H4 (cell line): ENCODE results near the gene UTP14C. TPM values are rescaled to one million over a fixed set of nuclear protein-coding genes. Genes with fewer than 3 reads are reported as not detected.
"Not testable (repeated sequence)": the region's sequence is repeated elsewhere in the genome, so short reads cannot be mapped to it uniquely, and the experiment has no call there.

ENCODE experiments used
- DNase-seq: peaks from one replicate; pipeline ENCODE4 v3.0.0-alpha.2; 2015; ENCODE audit warnings: low spot score
- total RNA-seq: library from RNA; depleted of rRNA; stranded (reverse); fragments of >200 nt; shearing (Covaris generic); gene quantifications from 2 replicates; pipeline ENCODE4 v1.2.3, GENCODE V29; 2014

UTP14C gene
- total RNA-seq, 1 experiment from 2014 or later = 5.0 TPM

DNA sequence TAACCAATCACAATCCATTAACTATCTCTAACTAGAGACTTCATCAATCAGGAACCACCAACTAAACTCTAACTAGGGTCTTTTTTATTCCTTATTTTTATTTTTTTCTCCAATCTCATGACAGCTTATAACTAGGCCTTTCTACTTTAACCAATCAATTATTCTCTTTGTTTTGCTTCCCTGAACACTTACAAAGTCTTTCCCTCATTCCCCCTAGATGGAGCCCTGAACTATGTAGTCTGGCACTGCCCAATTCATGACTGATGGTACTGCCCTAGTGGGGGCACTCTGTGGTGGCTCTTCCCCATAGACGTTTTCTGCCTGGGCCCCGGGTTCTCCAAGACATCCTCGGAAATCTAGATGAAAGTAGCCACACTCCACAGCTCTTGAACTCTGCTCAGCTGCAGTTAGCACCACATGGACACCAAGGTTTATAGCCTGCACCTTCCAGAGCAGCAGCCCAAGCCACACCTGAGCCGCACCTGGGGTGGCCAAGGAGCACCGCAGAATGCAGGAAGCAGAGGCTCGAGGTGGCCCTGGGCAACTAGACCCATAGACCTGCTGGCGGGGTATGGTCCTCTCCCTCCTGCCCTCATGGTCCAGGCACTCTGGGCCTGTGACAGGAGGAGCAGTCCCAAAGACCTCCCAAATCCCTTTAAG lies 19.9 kb upstream of the UTP14C start:
- no peak for DNase-seq

- DNase-seq = no peak
Measured at GRCh38 chr13:52005841-52006522, 18.5 kb upstream of the UTP14C start.

DNA sequence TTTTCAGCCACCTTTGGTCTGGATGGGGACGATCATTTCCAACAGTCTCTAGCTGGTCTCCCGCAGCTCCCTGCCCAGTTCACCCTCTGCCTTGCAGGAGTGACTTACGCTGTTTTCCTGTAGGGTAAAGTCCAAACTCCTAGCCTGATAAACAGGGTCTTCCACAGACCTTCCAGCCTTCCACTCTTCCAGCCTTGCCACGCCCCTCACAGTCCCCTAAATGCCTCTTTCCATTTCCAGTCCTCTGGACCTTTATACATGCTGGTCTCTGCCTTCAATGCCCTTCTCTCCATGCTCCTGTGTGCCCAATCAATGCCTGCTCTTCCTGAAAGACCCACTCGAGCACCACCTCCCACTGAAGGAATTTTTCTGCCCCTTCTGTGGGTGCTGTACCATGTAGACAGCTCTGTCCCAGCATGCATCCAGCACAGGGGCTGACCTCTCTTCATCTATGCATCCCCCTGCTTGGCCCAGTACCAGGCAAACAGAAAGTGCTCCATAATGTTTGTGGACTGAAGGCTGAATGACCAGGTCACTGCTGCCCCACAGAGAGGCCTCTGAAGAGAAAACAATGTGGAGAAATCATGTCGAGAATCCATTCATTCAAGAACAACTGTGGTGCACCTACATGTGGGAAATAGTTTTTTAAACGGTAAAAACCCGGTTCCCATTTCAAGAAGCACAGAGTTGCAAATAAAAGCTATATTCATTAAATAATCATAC lies 17.8 kb upstream of the UTP14C start:
- DNase-seq = no peak

GRCh38 chr13:52009946-52010345 lies 14.5 kb upstream of the UTP14C start:
- DNase-seq = no peak

DNA sequence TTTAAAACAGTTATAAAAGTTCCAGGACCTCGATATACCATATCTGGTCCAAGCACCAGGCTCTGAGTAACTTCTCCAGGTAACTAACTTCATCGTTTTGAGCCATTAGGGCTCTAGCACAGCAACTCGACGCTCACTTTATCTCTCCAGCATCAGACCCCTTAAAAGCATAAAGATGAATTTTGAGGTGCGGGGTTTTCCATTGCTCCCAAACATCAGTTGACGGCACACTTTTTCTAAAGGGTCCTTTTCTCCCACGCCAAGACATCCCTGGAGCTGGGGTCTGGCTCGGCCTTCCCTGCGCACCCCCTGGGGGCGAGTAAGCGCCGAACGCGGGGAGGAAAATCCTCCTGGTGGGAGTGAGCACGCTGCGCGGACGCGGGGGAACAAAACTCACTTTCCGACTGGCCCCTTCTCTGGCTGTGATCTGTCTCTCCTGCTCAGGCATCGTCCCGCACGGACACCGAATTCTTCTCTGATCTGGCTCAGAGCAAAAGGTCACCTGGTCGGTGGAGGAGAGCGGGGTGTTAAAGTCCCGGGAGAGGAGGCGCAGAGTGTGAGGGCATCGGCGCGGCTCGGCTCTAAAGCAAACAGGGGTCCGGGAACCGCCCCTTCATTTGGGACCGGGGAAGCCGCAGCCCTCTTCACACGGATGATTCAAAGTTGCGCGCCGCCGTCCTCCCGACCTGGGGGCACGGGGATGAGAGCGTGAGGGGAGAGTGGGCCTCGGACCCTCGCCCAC lies 13.4 kb upstream of the UTP14C start, which contains the start of gene ATP7B:
Gene ATP7B (minus strand): TSS at position 561 of the 742 bp plus-strand sequence. CDS start 113 bp downstream, at position 448.
- DNase-seq = no peak

DNA sequence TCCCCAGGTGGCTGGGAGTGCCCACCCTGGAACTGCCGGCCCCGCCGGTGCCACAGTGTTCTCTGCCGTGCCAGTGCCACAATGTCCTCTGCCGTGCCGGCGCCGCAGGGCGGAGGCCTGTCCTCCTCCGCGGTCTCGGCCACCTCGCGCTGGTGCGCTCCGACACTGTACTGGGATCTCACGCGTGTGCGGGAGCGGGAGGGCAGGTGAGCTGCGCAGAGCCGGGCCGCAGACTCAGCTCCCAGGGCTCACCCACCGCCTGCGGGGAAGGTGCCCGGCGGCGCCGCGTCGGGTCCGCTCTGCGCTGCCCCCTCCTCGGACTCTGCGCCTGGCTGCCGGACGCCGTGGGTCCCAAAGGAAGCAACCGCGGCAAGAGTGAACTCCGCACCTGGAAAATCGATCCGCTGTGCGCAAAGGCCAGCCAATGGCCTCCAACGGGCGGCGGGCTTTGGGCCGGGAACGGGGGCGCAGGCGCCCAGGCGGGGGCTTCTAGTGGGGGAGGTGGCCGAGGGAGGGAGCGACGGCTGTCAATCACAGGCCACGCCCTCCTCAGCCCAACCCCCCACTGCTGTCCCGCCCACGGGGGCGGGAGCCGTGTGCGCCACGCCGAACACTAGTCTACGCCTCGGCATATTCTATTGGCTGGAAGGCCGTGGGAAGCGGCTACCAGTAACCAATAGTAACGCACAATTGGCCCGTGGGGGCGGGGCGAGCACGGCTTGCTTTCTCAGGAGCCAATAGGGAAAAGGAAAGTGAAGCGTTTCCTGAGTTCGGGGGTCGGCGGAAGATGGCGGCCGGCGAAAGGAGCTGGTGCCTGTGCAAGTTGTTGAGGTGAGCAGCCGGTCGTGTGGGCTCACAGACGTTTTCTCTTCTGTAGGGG lies 12.6 kb upstream of the UTP14C start, which contains the start of gene ALG11:
Gene ALG11 (plus strand): TSS at position 767 of the 880 bp plus-strand sequence. CDS start 21 bp downstream, at position 788.
- DNase-seq = peak; percentile 93

DNA sequence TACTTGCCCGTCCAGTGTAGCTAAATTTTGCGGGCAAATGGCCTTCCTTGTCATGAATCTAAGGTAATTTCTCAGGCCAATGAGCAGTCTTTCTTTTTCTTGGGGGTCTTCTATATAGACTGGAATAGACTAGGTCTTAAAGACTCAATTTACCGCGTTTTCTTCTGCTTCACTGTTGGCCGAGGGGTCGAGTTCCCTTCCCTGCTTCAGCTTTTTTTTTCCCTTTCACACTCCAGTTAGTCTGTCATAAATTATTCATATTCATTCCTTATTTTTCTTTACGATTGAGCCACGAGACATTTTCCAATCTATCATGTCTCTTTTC lies 12.0 kb upstream of the UTP14C start:
- DNase-seq = no peak

DNA sequence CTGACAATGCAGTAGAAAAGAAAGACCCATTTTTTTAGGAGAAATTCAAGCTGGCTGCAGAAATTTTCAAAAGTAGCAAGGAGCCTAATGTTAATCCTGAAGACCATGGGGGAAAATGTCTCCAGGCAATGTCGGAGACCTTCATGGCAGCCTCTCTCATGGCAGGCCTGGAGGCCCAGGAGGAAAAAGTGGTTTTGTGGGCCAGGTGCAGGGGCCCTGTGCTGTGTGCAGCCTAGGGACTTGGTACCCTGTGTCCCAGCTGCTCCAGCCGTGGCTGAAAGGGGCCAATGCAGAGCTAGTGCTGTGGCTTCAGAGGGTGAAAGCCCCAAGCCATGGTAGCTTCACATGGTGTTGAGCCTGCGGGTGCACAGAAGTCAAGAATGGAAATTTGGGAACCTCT lies 8.2 kb upstream of the UTP14C start:
- DNase-seq = no peak

DNA sequence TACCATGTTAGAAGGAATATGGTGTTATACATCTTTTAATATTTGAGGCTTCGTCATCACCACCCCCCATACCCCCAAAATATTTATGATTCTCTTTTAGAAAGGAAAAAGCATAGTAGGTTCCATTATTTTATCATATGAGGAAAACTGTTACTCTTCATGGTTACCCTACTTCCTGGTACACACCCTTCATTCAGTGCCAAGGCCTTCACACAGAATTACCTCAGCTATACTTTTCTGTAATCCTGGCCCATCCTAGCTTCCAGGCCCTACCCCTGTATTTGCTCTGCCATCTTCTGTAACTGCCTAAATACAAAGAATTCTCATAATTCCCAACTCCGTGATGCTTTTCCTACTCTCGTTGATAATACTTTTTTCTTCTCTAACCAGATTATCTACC lies 4.3 kb upstream of the UTP14C start:
- no peak for DNase-seq

GRCh38 chr13:52022356-52022755 lies 2.1 kb upstream of the UTP14C start:
- no peak for DNase-seq

- no peak for DNase-seq
Measured at GRCh38 chr13:52025475-52026245, 1.2 kb downstream of the UTP14C start.

- no peak for DNase-seq
Measured at GRCh38 chr13:52026246-52026626, 1.7 kb downstream of the UTP14C start.

DNA sequence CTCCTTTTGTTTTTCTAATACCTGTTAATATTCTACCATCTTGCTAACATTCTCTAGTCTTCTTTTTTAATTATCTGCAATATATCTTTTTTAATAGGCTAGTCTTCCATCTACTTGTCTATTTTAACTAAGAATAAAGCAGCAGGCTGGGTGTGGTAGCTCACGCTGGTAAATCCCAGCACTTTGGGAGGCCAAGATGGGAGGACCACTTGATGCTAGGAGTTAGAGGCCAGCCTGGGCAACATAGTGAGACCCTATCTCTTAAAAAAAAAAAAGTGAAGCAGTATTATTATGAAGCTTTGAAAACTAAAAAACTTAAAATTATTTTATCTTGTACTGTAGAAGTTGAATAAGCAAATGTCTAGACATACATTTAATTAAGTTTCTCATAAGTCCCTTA lies 3.3 kb downstream of the UTP14C start:
- no peak for DNase-seq

DNA sequence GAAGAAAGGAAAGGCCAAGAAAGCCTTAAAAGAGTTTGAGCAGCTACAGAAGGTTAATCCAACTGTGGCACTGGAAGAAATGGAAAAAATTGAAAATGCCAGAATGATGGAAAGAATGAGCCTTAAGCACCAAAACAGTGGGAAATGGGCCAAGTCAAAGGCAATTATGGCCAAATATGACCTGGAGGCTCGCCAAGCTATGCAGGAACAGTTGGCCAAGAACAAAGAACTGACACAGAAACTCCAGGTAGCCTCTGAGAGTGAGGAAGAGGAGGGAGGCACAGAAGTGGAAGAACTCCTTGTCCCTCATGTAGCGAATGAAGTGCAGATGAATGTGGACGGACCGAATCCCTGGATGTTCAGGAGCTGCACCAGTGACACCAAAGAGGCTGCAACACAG lies 5.1 kb downstream of the UTP14C start:
- no peak for DNase-seq

DNA sequence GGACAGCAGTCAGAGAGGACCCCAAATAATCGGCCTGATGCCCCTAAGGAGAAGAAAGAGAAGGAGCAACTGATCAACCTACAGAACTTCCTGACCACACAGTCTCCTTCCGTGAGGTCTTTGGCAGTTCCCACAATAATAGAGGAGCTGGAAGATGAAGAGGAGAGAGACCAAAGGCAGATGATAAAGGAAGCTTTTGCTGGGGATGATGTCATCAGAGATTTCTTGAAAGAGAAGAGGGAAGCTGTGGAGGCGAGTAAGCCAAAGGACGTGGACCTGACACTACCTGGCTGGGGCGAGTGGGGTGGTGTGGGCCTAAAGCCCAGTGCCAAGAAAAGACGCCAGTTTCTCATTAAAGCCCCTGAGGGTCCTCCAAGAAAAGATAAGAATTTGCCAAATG lies 5.9 kb downstream of the UTP14C start:
- DNase-seq = not testable (repeated sequence)

GRCh38 chr13:52033039-52033438 lies 8.5 kb downstream of the UTP14C start:
- no peak for DNase-seq

- DNase-seq = no peak
Measured at GRCh38 chr13:52034616-52035226, 10.2 kb downstream of the UTP14C start.

- no peak for DNase-seq
Measured at GRCh38 chr13:52036037-52036436, 11.5 kb downstream of the UTP14C start.

- DNase-seq = no peak
Measured at GRCh38 chr13:52043675-52044074, 19.2 kb downstream of the UTP14C start.

DNA sequence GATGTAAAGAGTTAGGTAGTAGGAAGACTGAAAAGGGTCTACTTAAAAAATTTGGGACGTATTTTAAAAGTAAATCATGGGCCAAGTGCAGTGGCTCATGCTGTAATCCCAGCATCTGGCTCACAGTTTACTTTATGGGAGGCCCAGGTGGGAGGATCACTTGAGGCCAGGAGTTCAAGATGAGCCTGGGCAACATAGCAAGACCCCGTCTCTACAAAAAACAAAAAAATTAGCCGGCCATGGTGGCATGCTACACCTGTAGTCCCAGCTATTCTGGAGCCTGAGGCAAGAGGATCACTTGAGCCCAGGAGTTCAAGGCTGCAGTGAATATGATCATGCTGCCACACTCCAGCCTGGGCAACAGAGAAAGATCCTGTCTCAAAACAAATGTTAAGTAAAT lies 23.0 kb downstream of the UTP14C start:
- no peak for DNase-seq
